ENCODE measurements around the gene WDR62. TPM values are rescaled to one million over a fixed set of nuclear protein-coding genes. Genes with fewer than 3 reads are reported as not detected.

WDR62 gene
- polyA plus RNA-seq, 1 donor (not counting 4 experiments of a cell fraction or from before 2014, with no cell fraction given) = 2.3 TPM

- no peak for TF ChIP-seq CTCF (optimal IDR thresholded peaks at IDR 0.05 in 1 of 3, IDR thresholded peaks at IDR 0.05 in 1 of 3, conservative IDR thresholded peaks at IDR 0.05 in 1 of 3; ENCODE audit: extremely low read depth in 1 of 3, insufficient read depth in 2 of 3, low read length in 3 of 3)
- no peak for TF ChIP-seq EZH2 (IDR thresholded peaks at IDR 0.05; ENCODE audit: low read length)
- dilution Hi-C loops (cut with MboI; ENCODE audit: extremely low pct_ligation_motif_present, low sequenced_read_pairs) = no loop called here
- H3K27ac ChIP-seq (ENCODE audit: control insufficient read depth, insufficient read depth, low read length) = no peak overlapping the region
- peak overlapping the region; percentile 71 for H3K4me2 ChIP-seq (ENCODE audit: control insufficient read depth, extremely low read depth, insufficient read depth, low read depth, low read length)
- DNase-seq (ENCODE audit: low read depth, low spot score) = no peak
- H4K20me1 ChIP-seq (ENCODE audit: control insufficient read depth, extremely low read depth, insufficient read depth, low read length) = no peaks in the 10 kb centered on the region
- H3K27me3 ChIP-seq (ENCODE audit: control insufficient read depth, extremely low read depth, insufficient read depth, low read length) = no peaks in the 10 kb centered on the region
- no peaks in the 10 kb centered on the region for H3K9me3 ChIP-seq (ENCODE audit: control insufficient read depth, low read depth, low read length)
- H3K4me1 ChIP-seq (ENCODE audit: control insufficient read depth, extremely low read depth, insufficient read depth, low read length) = peaks cover 10% of the 10 kb centered on the region
- no peaks in the 10 kb centered on the region for H3K36me3 ChIP-seq (ENCODE audit: control insufficient read depth in 2 of 2, extremely low read depth in 1 of 2, insufficient read depth in 2 of 2, low read length in 2 of 2)
- no peak for FAIRE-seq
- peak overlapping the region in 2 of 3 experiments; percentile 13 to 46 for H3K4me3 ChIP-seq (ENCODE audit: control insufficient read depth in 2 of 3, extremely low read depth in 1 of 3, insufficient read depth in 2 of 3, low read depth in 1 of 3, low read length in 3 of 3)
- H3K79me2 ChIP-seq (ENCODE audit: control insufficient read depth, insufficient read depth, low read length) = peaks cover 8% of the 10 kb centered on the region
- no peak overlapping the region for H3K9ac ChIP-seq (ENCODE audit: control insufficient read depth, extremely low read depth, insufficient read depth, low read length)
- peak overlapping the region; percentile 26 for H2AFZ ChIP-seq (ENCODE audit: control insufficient read depth, low read length)
- no peaks in the 10 kb centered on the region for H3K9me1 ChIP-seq (ENCODE audit: control insufficient read depth, extremely low read depth, insufficient read depth, low read length)
Measured at GRCh38 chr19:36009633-36010379, 44.9 kb upstream of the WDR62 start.

GRCh38 chr19:36010402-36010801, 44.3 kb upstream of the WDR62 start:
- H4K20me1 ChIP-seq (ENCODE audit: control insufficient read depth, extremely low read depth, insufficient read depth, low read length) = no peaks in the 10 kb centered on the region
- no peaks in the 10 kb centered on the region for H3K9me3 ChIP-seq (ENCODE audit: control insufficient read depth, low read depth, low read length)
- H3K27me3 ChIP-seq (ENCODE audit: control insufficient read depth, extremely low read depth, insufficient read depth, low read length) = no peaks in the 10 kb centered on the region
- TF ChIP-seq CTCF (optimal IDR thresholded peaks at IDR 0.05 in 1 of 3, IDR thresholded peaks at IDR 0.05 in 1 of 3, conservative IDR thresholded peaks at IDR 0.05 in 1 of 3; ENCODE audit: extremely low read depth in 1 of 3, insufficient read depth in 2 of 3, low read length in 3 of 3) (no peak), EZH2 (IDR thresholded peaks at IDR 0.05; ENCODE audit: low read length) (no peak)
- no peak overlapping the region for H3K4me2 ChIP-seq (ENCODE audit: control insufficient read depth, extremely low read depth, insufficient read depth, low read depth, low read length)
- dilution Hi-C loops (cut with MboI; ENCODE audit: extremely low pct_ligation_motif_present, low sequenced_read_pairs) = no loop called here
- H2AFZ ChIP-seq (ENCODE audit: control insufficient read depth, low read length) = no peak overlapping the region
- H3K79me2 ChIP-seq (ENCODE audit: control insufficient read depth, insufficient read depth, low read length) = peaks cover 10% of the 10 kb centered on the region
- H3K4me1 ChIP-seq (ENCODE audit: control insufficient read depth, extremely low read depth, insufficient read depth, low read length) = peaks cover 16% of the 10 kb centered on the region
- no peaks in the 10 kb centered on the region for H3K36me3 ChIP-seq (ENCODE audit: control insufficient read depth in 2 of 2, extremely low read depth in 1 of 2, insufficient read depth in 2 of 2, low read length in 2 of 2)
- H3K9ac ChIP-seq (ENCODE audit: control insufficient read depth, extremely low read depth, insufficient read depth, low read length) = no peak overlapping the region
- DNase-seq (ENCODE audit: low read depth, low spot score) = no peak
- FAIRE-seq = no peak
- H3K4me3 ChIP-seq (ENCODE audit: control insufficient read depth in 2 of 3, extremely low read depth in 1 of 3, insufficient read depth in 2 of 3, low read depth in 1 of 3, low read length in 3 of 3) = no peak overlapping the region
- H3K9me1 ChIP-seq (ENCODE audit: control insufficient read depth, extremely low read depth, insufficient read depth, low read length) = no peaks in the 10 kb centered on the region
- no peak overlapping the region for H3K27ac ChIP-seq (ENCODE audit: control insufficient read depth, insufficient read depth, low read length)
